Measurements from ENCODE around the gene ELMO1. TPM values are rescaled to one million over a fixed set of nuclear protein-coding genes. Genes with fewer than 3 reads are reported as not detected.

Gene ELMO1
- total RNA-seq, 1 experiment from 2014 or later: 8.7 TPM

DNA sequence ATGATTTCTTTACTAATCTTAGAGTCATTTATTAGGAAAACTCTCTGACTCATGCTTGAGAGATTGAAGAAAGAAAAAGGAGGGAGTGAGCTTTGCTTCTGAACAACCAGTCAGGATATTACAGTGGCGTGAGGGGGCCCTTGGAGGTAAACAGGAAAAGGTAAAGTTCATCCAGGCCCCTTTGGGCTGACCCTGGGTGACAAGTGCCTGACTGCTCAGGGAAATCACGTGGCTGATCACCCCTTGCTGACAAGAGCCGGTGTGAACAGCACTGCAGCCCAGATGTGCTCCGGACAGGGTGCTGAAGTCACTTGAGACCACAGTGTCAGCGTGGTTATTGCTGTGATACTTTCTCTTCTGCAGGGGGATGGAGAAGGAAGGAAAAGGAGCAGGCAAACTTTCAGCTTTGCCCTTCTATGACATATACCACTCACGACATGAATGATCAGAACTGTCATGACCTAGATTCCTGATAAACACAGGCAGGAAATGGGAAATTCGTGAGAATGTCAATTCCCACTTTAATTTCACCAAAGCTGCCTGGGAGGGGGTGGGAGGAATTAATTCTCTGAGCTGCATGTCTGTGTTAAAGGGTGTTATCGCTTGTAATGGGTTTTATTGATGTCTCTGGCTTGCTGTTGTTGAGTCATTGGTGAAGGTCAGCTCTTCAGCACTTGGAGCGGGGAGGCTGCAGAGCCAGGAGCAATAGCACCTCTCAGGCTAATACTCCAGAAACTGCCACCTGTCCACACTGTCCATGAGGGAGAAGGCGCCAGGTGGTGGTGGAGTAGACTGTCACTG, 584.6 kb downstream of the ELMO1 start:
- H3K27me3 ChIP-seq (ENCODE audit: control insufficient read depth, insufficient read depth, low read length): no peaks in the 10 kb centered on the region
- no peak for DNase-seq
- no peaks in the 10 kb centered on the region; the same call in 1 of the 2 replicates for H3K36me3 ChIP-seq (replicated peaks; ENCODE audit: control insufficient read depth, insufficient read depth, low read length)
- no peak overlapping the region for H3K4me3 ChIP-seq (ENCODE audit: insufficient read depth, low read depth, low read length)

DNA sequence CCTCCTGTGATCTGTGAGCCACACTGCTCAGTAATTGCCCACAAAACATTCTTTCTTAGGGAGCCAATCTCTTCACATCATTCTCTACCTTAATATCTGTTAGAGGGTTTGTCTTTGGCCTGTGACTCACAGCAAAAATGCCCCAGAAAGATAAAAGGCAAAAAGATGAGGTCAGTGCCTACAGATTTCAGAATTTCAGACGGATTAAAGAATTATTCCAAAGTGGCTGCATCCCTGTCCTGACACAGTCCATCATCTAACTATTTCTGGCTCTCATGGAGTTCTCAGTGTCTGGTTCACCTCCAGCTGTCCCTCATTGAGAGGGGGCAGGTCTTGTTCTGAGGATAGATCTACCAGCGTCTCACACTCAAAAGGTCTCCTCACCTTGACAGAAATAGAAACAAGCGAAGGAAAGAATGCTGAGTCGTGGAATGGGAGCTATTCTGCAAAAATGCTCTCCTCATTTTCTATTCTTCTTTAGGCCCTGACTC, 585.8 kb downstream of the ELMO1 start:
- H3K4me3 ChIP-seq (ENCODE audit: insufficient read depth, low read depth, low read length): no peak overlapping the region
- no peaks in the 10 kb centered on the region; the same call in 1 of the 2 replicates for H3K36me3 ChIP-seq (replicated peaks; ENCODE audit: control insufficient read depth, insufficient read depth, low read length)
- DNase-seq: no peak
- no peaks in the 10 kb centered on the region for H3K27me3 ChIP-seq (ENCODE audit: control insufficient read depth, insufficient read depth, low read length)

DNA sequence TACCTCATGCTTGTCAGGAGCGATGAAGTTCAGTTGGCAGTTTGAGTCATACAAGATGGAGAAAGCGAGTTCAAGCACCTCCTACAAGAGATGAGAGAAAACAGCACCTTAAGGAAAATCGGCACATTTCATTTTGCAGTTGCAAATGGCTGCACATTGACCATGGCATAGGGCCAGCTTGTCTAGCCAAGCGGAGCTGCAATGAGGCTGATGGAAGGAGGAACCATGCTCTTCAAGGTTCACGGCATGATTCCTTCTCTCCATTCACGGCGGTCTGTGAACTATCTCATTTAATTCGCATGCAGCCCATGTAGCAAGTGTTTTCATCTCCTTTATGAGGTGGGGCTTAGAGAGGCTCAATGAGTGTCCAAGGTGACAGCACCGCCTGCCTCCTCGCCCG, 587.0 kb downstream of the ELMO1 start:
- DNase-seq: no peak
- H3K36me3 ChIP-seq (replicated peaks; ENCODE audit: control insufficient read depth, insufficient read depth, low read length): no peaks in the 10 kb centered on the region; the same call in 1 of the 2 replicates
- H3K4me3 ChIP-seq (ENCODE audit: insufficient read depth, low read depth, low read length): no peak overlapping the region
- no peaks in the 10 kb centered on the region for H3K27me3 ChIP-seq (ENCODE audit: control insufficient read depth, insufficient read depth, low read length)

DNA sequence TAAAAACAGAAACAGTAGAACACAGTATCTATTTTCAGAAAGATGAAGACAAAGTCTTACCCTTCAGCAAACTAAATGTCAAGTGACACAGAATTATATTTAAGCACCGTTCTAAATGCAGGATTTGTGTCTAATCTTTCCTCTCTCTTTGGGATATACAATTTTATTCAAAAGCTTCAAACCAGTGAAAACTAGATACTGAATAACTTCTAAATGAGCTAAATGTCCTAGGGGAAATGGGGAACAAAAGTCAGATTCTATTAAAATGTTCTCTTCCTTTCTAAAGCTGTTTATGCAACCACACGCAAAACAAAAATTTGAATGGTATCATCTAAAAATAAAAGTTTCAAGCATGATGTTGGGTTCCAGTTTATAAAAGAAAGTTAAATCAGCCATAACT, 588.0 kb downstream of the ELMO1 start:
- Histone ChIP-seq H3K36me3 (replicated peaks; ENCODE audit: control insufficient read depth, insufficient read depth, low read length) (no peaks in the 10 kb centered on the region; the same call in 1 of the 2 replicates), H3K27me3 (ENCODE audit: control insufficient read depth, insufficient read depth, low read length) (no peaks in the 10 kb centered on the region), H3K4me3 (ENCODE audit: insufficient read depth, low read depth, low read length) (no peak overlapping the region)
- DNase-seq: no peak

DNA sequence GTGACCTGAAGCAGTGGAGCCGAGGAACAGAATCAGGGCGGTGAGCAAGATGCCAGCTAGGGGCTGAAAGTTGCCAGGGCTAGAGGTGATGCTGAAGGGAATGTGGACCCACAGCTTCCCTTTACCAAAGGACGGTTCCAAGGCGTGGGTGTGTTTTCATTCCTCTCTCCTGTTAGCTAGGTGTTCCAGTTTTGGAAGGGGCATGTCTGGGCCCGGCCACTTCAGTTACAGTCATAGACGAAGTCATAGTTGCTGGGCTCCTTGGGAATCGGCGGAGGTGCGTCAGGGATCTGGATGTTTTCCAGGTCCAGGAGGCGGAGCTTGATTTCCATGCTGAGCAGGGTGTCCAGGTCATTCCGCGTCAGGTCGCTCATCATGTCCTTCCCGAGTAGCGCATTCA, 593.3 kb downstream of the ELMO1 start:
- Histone ChIP-seq H3K27me3 (ENCODE audit: control insufficient read depth, insufficient read depth, low read length) (no peaks in the 10 kb centered on the region), H3K36me3 (replicated peaks; ENCODE audit: control insufficient read depth, insufficient read depth, low read length) (no peaks in the 10 kb centered on the region; the same call in 1 of the 2 replicates), H3K4me3 (ENCODE audit: insufficient read depth, low read depth, low read length) (no peak overlapping the region)
- DNase-seq: no peak

DNA sequence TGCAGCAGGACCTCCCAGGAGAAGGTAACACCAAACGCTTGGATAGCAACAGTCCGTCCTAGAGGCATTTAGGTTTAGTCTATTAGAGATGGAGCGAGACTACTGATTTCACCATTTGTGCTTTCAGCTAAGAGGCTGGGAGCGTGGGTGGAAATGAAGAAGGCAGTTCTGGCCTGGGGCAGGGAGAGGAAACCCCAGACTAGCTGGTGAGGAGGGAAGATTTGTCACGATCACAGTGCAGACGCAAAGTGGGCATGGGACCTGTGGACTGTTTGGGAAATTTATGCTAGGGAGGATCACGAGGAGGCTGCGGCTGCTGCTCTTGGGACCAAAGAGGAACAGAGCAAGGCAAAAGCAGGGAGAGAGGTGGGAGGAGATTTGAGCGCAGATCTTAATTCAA, 594.0 kb downstream of the ELMO1 start:
- no peaks in the 10 kb centered on the region for H3K27me3 ChIP-seq (ENCODE audit: control insufficient read depth, insufficient read depth, low read length)
- H3K4me3 ChIP-seq (ENCODE audit: insufficient read depth, low read depth, low read length): no peak overlapping the region
- DNase-seq: no peak
- H3K36me3 ChIP-seq (replicated peaks; ENCODE audit: control insufficient read depth, insufficient read depth, low read length): no peaks in the 10 kb centered on the region; the same call in 1 of the 2 replicates

DNA sequence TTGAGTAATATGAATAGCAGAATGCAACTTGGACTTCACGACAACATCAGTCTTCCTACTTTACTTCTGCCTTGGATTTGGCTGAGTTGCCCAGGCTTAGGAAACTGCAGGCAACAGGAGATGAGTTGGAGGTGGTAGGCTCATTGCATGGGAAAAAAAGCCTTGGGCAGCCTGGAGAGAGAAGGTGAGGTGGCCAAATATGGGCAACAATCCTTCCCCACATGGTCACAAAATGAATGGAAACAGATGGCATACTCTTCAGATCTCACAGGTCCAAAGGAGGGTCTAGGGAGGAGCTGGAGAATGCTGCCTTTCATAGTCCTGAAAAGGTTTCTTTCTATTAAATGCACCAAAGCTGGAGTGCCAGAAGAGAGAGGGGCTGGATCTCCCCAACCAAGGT, 595.7 kb downstream of the ELMO1 start:
- Histone ChIP-seq H3K4me3 (ENCODE audit: insufficient read depth, low read depth, low read length) (no peak overlapping the region), H3K27me3 (ENCODE audit: control insufficient read depth, insufficient read depth, low read length) (no peaks in the 10 kb centered on the region), H3K36me3 (replicated peaks; ENCODE audit: control insufficient read depth, insufficient read depth, low read length) (no peaks in the 10 kb centered on the region; the same call in 1 of the 2 replicates)
- no peak for DNase-seq

DNA sequence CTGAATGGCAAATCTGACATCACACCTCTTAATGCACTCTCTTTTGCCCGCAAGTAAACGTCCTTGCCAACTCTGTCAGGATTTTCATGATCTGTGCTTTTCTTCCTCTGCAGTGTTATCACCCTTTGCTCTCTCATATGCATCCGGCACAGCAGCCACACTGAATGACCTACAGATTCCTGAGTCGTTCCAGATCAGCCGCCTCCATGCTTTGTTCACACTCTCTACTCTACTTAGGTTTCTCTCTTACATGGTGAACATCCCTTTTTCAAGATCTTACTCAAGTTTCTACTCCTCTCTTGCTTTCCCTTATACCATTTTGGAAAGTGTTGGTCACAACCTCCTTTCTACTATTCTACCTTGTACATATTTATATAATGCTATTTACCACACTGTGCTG, 596.6 kb downstream of the ELMO1 start:
- Histone ChIP-seq H3K27me3 (ENCODE audit: control insufficient read depth, insufficient read depth, low read length) (no peaks in the 10 kb centered on the region), H3K4me3 (ENCODE audit: insufficient read depth, low read depth, low read length) (no peak overlapping the region), H3K36me3 (replicated peaks; ENCODE audit: control insufficient read depth, insufficient read depth, low read length) (no peaks in the 10 kb centered on the region; the same call in 1 of the 2 replicates)
- DNase-seq: no peak

DNA sequence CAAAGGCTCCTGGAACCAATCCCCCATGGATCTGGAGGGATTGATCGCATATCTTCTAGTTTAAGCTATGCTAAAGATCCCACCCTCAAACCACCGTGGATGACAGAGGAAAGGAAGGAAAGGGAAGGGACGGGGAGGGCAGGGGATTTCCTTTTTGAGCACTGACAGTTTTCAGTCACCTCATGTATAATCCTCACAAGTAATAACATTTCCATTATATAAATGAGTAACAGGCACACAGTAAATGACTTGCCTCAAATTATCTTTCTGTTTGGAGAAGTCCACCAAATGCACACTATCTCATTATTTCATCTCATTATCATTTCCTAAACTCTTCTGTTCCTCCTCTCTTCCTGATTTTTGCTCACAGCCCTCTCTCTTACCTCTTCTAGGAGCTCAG, 597.3 kb downstream of the ELMO1 start:
- H3K27me3 ChIP-seq (ENCODE audit: control insufficient read depth, insufficient read depth, low read length): no peaks in the 10 kb centered on the region
- no peak overlapping the region for H3K4me3 ChIP-seq (ENCODE audit: insufficient read depth, low read depth, low read length)
- H3K36me3 ChIP-seq (replicated peaks; ENCODE audit: control insufficient read depth, insufficient read depth, low read length): no peaks in the 10 kb centered on the region; the same call in 1 of the 2 replicates
- no peak for DNase-seq

DNA sequence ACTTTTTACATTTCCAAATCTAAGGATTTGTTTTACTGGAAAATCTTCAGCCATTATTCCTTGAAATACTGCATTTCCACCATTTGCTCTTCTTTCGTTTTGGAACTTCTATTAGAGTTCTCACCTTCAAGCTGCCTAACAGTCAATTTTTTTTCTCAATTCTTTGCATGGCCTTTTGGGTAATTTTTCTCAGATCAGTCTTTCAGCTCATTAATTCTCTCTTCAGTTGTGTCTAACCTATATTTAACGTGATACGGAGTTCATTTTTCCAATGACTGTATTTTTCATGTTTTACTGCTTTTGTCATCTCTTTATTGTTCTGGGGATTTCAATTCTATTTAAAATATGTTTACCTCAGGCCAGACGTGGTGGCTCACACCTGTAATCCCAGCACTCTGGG, 600.7 kb downstream of the ELMO1 start:
- H3K27me3 ChIP-seq (ENCODE audit: control insufficient read depth, insufficient read depth, low read length): no peaks in the 10 kb centered on the region
- H3K4me3 ChIP-seq (ENCODE audit: insufficient read depth, low read depth, low read length): no peak overlapping the region
- H3K36me3 ChIP-seq (replicated peaks; ENCODE audit: control insufficient read depth, insufficient read depth, low read length): no peaks in the 10 kb centered on the region
- no peak for DNase-seq

DNA sequence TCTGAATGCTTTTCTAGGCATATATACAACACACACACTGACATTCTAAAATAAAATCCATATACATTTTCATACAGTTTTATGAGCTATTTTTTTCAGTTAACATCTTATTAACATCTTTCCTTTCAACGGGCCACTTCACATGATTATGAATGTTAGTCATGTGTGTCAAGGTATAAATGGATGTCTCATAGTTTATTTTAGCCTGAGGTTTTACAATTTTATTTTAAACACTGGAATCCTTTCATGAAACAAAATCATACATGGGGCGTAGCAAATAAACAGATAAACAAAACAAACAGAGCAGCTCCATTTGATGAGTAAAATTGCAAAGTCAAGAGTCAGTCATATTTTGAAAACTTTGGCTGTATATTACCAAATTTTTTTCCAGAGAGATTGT, 604.3 kb downstream of the ELMO1 start:
- no peak for DNase-seq
- Histone ChIP-seq H3K36me3 (replicated peaks; ENCODE audit: control insufficient read depth, insufficient read depth, low read length) (no peaks in the 10 kb centered on the region), H3K4me3 (ENCODE audit: insufficient read depth, low read depth, low read length) (no peak overlapping the region)

DNA sequence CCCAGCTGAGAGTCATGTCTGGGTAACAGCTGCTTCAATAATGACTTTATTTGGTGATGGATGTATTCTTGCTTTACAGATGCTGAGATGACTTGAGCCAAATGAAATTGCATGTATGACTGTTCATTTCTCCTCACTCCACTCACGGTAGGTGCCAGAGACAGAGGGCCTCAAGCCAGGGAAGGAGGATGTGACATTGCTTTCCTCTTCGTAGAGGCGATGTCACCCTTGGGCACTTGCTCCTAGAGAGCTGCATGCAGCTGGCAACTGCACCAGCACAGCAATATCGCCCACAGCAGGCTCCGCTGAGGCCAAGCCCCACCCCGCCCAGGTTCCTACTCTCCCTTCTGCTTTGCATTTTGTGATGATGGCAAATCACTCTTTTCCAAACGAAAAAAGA, 607.8 kb downstream of the ELMO1 start:
- no peak for DNase-seq

More for the DNA sequence above, 604.3 kb downstream of the ELMO1 start:
- H3K27me3 ChIP-seq (ENCODE audit: control insufficient read depth, insufficient read depth, low read length): no peaks in the 10 kb centered on the region

DNA sequence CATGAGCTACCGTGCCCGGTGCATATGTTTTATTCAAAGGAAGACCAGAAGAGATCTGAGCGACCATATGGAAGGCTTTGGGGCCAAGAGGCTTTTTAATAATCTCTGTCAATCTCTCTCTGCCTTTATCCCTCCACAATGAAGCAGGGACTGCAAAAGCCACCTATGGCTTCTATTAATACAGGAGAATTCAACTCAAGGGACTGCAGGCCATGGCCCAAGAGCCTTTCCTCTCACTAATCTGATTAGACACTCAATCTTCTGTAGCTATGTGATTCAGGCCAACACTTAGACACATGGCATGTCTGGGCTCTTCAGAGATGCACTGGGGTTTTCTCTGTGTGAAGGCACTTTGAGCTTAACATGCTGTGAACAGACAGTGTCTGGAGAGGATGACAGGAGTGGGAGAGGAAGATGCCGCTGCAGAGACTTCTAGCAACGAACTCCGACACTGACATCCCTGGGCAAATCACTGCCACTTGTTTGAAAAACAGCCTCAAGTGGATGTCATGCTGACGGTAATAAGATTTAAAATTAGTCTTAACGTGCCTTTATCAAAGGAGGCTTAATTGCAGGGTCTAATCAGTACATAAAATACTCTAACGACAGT, 609.9 kb downstream of the ELMO1 start:
- H3K36me3 ChIP-seq (replicated peaks; ENCODE audit: control insufficient read depth, insufficient read depth, low read length): no peaks in the 10 kb centered on the region
- H3K4me3 ChIP-seq (ENCODE audit: insufficient read depth, low read depth, low read length): no peak overlapping the region
- no peak for DNase-seq
- no peaks in the 10 kb centered on the region for H3K27me3 ChIP-seq (ENCODE audit: control insufficient read depth, insufficient read depth, low read length)

More for the DNA sequence above, 607.8 kb downstream of the ELMO1 start:
- no peaks in the 10 kb centered on the region for H3K27me3 ChIP-seq (ENCODE audit: control insufficient read depth, insufficient read depth, low read length)
- H3K36me3 ChIP-seq (replicated peaks; ENCODE audit: control insufficient read depth, insufficient read depth, low read length): no peaks in the 10 kb centered on the region
- H3K4me3 ChIP-seq (ENCODE audit: insufficient read depth, low read depth, low read length): no peak overlapping the region

DNA sequence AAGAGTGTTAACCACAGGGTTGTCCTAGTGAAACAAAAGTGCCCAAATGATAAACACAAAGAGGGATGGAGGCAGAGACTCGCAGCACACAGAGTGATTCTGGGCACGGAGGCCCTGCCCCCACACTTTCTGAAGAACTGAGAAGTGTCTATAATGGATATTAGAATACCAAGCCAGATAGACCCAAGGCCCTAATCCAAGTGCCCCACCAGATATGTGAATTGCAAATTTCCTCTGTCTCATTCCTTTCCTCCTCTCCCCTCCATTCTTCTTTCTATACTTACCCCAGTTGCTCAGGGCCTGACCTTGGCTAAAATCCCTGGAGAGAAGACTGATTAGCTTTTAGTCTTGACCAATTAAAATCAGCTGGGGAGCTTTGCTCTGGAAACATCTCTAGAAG, 617.6 kb downstream of the ELMO1 start:
- no peaks in the 10 kb centered on the region for H3K36me3 ChIP-seq (replicated peaks; ENCODE audit: control insufficient read depth, insufficient read depth, low read length)
- DNase-seq: no peak
- no peaks in the 10 kb centered on the region for H3K27me3 ChIP-seq (ENCODE audit: control insufficient read depth, insufficient read depth, low read length)
- H3K4me3 ChIP-seq (ENCODE audit: insufficient read depth, low read depth, low read length): no peak overlapping the region

All from H7 (cell line).